Gastroesophageal sphincter (tissue), 3 donors: Measurements from ENCODE around the gene SIX3.

Experiments
- EP300 ChIP-seq: sonication (generic); formaldehyde crosslinking; IDR thresholded peaks from one replicate; pipeline ENCODE4 v1.6.1; 2017; ENCODE audit warnings: antibody characterized with exemption, mild to moderate bottlenecking
- POLR2AphosphoS5 ChIP-seq: sonication (generic); formaldehyde crosslinking; IDR thresholded peaks from one replicate; pipeline ENCODE4 v1.6.1; 2017; ENCODE audit warnings: antibody characterized with exemption
- TF ChIP-seq, protein P1 (sequence below), 4 experiments: fragments of 200-600 bp in 2 of 4; fragments of 450-650 bp in 2 of 4; sonication (generic) in 1 of 4; IDR thresholded peaks; one replicate each; pipeline ENCODE4 v1.5.1; 2017 to 2019; ENCODE audit warnings: antibody characterized with exemption in 4 of 4, mild to moderate bottlenecking in 2 of 4, moderate library complexity in 2 of 4

DNA sequence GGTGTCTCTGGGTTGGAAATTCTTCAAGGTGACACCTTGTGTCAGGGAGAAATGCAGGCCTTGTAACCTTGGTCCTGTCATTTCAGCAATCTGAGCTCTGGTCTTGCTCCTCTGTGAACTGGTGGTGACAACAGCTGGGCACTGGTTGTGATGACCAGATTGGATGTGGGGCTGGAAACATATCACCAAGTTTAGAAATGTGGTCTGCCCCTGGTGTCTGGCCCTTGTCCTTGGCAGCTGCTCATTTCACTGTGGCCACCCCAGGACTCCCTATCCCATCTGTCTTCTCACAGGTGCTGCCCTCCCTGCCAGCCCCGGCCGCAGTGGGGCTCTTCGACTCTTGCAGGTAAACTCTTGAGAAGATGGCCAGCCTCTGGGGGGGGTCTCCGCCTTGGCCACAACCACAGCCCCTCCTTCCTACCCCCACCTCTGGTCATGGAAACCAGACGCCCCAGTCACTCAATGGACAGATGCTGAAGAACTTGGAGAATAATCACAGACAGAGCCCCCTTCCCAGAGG, 20.7 kb downstream of the SIX3 start:
- TF ChIP-seq POLR2AphosphoS5, result no peak
- TF ChIP-seq, protein P1, sequence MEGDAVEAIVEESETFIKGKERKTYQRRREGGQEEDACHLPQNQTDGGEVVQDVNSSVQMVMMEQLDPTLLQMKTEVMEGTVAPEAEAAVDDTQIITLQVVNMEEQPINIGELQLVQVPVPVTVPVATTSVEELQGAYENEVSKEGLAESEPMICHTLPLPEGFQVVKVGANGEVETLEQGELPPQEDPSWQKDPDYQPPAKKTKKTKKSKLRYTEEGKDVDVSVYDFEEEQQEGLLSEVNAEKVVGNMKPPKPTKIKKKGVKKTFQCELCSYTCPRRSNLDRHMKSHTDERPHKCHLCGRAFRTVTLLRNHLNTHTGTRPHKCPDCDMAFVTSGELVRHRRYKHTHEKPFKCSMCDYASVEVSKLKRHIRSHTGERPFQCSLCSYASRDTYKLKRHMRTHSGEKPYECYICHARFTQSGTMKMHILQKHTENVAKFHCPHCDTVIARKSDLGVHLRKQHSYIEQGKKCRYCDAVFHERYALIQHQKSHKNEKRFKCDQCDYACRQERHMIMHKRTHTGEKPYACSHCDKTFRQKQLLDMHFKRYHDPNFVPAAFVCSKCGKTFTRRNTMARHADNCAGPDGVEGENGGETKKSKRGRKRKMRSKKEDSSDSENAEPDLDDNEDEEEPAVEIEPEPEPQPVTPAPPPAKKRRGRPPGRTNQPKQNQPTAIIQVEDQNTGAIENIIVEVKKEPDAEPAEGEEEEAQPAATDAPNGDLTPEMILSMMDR (IDR thresholded peaks at IDR 0.05), result no peak
- no peak for TF ChIP-seq EP300
